Mesothelial cell of epicardium (in vitro differentiated cells): Measurements from ENCODE around the gene IMPA2. TPM values are rescaled to one million over a fixed set of nuclear protein-coding genes. Genes with fewer than 3 reads are reported as not detected.

Experiments
- DNase-seq, 2 experiments: peaks; one replicate each; pipeline ENCODE4 v3.0.0; 2021; ENCODE audit warnings: low spot score in 2 of 2; ENCODE audit not compliant: unreplicated experiment in 2 of 2
- H3K27ac Mint-ChIP-seq: 2 replicates; pipeline ENCODE4 v1.8.0; 2021; ENCODE audit warnings: mixed read lengths
- H3K27me3 Mint-ChIP-seq: 2 replicates; pipeline ENCODE4 v1.8.0; 2021; ENCODE audit warnings: low read depth, mixed read lengths
- H3K36me3 Mint-ChIP-seq: 2 replicates; pipeline ENCODE4 v1.8.0; 2021; ENCODE audit warnings: mixed read lengths
- H3K4me1 Mint-ChIP-seq: 2 replicates; pipeline ENCODE4 v1.8.0; 2021; ENCODE audit warnings: mixed read lengths
- H3K4me3 Mint-ChIP-seq: 2 replicates; pipeline ENCODE4 v1.8.0; 2021; ENCODE audit warnings: mild to moderate bottlenecking, moderate library complexity, mixed read lengths
- H3K9me3 Mint-ChIP-seq: 2 replicates; pipeline ENCODE4 v1.8.0; 2021; ENCODE audit warnings: mixed read lengths
- CTCF ChIP-seq: fragments of 200-600 bp; sonication (generic); IDR thresholded peaks from one replicate; pipeline ENCODE4 v1.5.0; 2021; ENCODE audit warnings: antibody characterized with exemption; ENCODE audit not compliant: unreplicated experiment
- total RNA-seq: library from RNA; stranded (reverse); gene quantifications from 3 replicates; pipeline ENCODE4 v1.2.1, GENCODE V29; 2021

Gene IMPA2
- total RNA-seq, 1 donor from 2014 or later = 30.6 TPM

- no peaks in the 10 kb centered on the region for H3K27me3 Mint-ChIP-seq
- peak overlapping the region; percentile 74 for H3K27ac Mint-ChIP-seq
- peaks cover 26% of the 10 kb centered on the region for H3K4me1 Mint-ChIP-seq
- no peak for TF ChIP-seq CTCF
- H3K36me3 Mint-ChIP-seq = no peaks in the 10 kb centered on the region
- no peak for DNase-seq
- no peak overlapping the region for H3K4me3 Mint-ChIP-seq
- H3K9me3 Mint-ChIP-seq = no peaks in the 10 kb centered on the region
Measured at GRCh38 chr18:11989966-11990380, 8.7 kb downstream of the IMPA2 start.

- H3K9me3 Mint-ChIP-seq = no peaks in the 10 kb centered on the region
- peaks cover 32% of the 10 kb centered on the region for H3K4me1 Mint-ChIP-seq
- DNase-seq = no peak
- no peak for TF ChIP-seq CTCF
- H3K27me3 Mint-ChIP-seq = no peaks in the 10 kb centered on the region
- H3K36me3 Mint-ChIP-seq = no peaks in the 10 kb centered on the region
- peak overlapping the region; percentile 74 for H3K27ac Mint-ChIP-seq
- H3K4me3 Mint-ChIP-seq = no peak overlapping the region
Measured at GRCh38 chr18:11990539-11990938, 9.2 kb downstream of the IMPA2 start.

- DNase-seq = no peak
- Mint-ChIP-seq H3K4me1 (peaks cover 35% of the 10 kb centered on the region), H3K27ac (no peak overlapping the region), H3K36me3 (no peaks in the 10 kb centered on the region), H3K27me3 (no peaks in the 10 kb centered on the region), H3K4me3 (no peak overlapping the region), H3K9me3 (no peaks in the 10 kb centered on the region)
- TF ChIP-seq CTCF = no peak
Measured at GRCh38 chr18:11991021-11991795, 9.9 kb downstream of the IMPA2 start.

- H3K4me1 Mint-ChIP-seq = peaks cover 35% of the 10 kb centered on the region
- no peaks in the 10 kb centered on the region for H3K9me3 Mint-ChIP-seq
- DNase-seq = no peak
- H3K27me3 Mint-ChIP-seq = no peaks in the 10 kb centered on the region
- no peaks in the 10 kb centered on the region for H3K36me3 Mint-ChIP-seq
- no peak overlapping the region for H3K27ac Mint-ChIP-seq
- H3K4me3 Mint-ChIP-seq = no peak overlapping the region
- no peak for TF ChIP-seq CTCF
Measured at GRCh38 chr18:11992096-11992790, 10.9 kb downstream of the IMPA2 start.

GRCh38 chr18:11993264-11993916, 12.1 kb downstream of the IMPA2 start:
- no peak for TF ChIP-seq CTCF
- Mint-ChIP-seq H3K4me1 (peaks cover 34% of the 10 kb centered on the region), H3K4me3 (no peak overlapping the region), H3K27ac (no peak overlapping the region), H3K9me3 (no peaks in the 10 kb centered on the region), H3K36me3 (no peaks in the 10 kb centered on the region), H3K27me3 (no peaks in the 10 kb centered on the region)
- DNase-seq = no peak
